ENCODE data around the gene CNTN5.

Gene CNTN5

DNA sequence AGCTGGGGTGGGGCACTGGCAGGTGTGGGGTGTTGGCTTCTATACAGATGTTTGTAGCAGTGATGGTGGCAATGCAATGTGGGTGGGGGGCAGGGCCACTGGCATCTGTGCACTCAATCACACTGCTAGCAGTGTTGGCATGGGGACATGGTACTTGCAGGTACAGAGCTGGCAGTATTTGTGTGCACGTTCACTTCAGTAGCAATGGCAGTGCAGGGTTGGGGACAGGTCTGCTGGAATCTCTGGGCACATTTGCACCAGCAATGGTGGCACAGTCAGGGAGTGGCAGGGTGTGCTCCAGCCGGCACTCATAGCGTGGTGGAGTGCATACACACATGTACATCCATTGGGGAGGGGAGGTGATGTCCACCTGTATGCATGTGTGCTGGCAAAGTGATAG is 775.2 kb downstream of the CNTN5 start:
- ATAC-seq: no peak

DNA sequence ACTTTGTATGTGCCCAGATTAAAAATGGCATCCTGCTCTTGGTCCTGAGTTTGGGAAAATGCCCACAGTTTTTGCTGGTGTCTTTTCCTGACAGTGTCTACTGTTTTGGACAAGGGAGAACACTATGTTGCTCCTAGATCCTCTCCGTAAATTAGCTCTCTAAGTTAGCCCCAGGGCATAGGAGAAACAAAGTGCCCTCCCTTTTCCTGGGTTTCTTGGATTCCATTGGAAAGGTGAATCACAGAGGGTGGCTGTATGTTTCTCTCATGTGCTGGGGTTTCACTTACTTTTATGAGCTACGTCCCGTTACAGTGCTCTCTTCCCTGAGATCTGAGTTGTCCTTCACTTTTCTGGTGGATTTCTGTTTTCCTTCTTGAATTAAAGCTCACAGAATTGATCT is 782.8 kb downstream of the CNTN5 start:
- TF ChIP-seq, protein P1, sequence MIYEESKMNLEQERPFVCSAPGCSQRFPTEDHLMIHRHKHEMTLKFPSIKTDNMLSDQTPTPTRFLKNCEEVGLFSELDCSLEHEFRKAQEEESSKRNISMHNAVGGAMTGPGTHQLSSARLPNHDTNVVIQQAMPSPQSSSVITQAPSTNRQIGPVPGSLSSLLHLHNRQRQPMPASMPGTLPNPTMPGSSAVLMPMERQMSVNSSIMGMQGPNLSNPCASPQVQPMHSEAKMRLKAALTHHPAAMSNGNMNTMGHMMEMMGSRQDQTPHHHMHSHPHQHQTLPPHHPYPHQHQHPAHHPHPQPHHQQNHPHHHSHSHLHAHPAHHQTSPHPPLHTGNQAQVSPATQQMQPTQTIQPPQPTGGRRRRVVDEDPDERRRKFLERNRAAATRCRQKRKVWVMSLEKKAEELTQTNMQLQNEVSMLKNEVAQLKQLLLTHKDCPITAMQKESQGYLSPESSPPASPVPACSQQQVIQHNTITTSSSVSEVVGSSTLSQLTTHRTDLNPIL (CRISPR knock-in tag; IDR thresholded peaks at IDR 0.05; ENCODE audit: low read depth): no peak
- TF ChIP-seq, protein P2, sequence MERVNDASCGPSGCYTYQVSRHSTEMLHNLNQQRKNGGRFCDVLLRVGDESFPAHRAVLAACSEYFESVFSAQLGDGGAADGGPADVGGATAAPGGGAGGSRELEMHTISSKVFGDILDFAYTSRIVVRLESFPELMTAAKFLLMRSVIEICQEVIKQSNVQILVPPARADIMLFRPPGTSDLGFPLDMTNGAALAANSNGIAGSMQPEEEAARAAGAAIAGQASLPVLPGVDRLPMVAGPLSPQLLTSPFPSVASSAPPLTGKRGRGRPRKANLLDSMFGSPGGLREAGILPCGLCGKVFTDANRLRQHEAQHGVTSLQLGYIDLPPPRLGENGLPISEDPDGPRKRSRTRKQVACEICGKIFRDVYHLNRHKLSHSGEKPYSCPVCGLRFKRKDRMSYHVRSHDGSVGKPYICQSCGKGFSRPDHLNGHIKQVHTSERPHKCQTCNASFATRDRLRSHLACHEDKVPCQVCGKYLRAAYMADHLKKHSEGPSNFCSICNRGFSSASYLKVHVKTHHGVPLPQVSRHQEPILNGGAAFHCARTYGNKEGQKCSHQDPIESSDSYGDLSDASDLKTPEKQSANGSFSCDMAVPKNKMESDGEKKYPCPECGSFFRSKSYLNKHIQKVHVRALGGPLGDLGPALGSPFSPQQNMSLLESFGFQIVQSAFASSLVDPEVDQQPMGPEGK (CRISPR knock-in tag; IDR thresholded peaks at IDR 0.05; ENCODE audit: borderline replicate concordance): no peak
- TF ChIP-seq TOX (CRISPR knock-in tag; IDR thresholded peaks at IDR 0.05; ENCODE audit: borderline replicate concordance) (no peak), ZC3H10 (CRISPR knock-in tag; IDR thresholded peaks at IDR 0.05) (no peak), ARNTL (CRISPR knock-in tag; IDR thresholded peaks at IDR 0.05; ENCODE audit: borderline replicate concordance, low read depth) (no peak), TCF4 (CRISPR knock-in tag; IDR thresholded peaks at IDR 0.05; ENCODE audit: borderline replicate concordance) (no peak), ISL1 (CRISPR knock-in tag; IDR thresholded peaks at IDR 0.05) (no peak), ZNF8 (CRISPR knock-in tag; IDR thresholded peaks at IDR 0.05) (no peak), ESRRG (CRISPR knock-in tag; IDR thresholded peaks at IDR 0.05) (no peak), RARB (CRISPR knock-in tag; IDR thresholded peaks at IDR 0.05) (no peak)
- TF ChIP-seq, protein P3, sequence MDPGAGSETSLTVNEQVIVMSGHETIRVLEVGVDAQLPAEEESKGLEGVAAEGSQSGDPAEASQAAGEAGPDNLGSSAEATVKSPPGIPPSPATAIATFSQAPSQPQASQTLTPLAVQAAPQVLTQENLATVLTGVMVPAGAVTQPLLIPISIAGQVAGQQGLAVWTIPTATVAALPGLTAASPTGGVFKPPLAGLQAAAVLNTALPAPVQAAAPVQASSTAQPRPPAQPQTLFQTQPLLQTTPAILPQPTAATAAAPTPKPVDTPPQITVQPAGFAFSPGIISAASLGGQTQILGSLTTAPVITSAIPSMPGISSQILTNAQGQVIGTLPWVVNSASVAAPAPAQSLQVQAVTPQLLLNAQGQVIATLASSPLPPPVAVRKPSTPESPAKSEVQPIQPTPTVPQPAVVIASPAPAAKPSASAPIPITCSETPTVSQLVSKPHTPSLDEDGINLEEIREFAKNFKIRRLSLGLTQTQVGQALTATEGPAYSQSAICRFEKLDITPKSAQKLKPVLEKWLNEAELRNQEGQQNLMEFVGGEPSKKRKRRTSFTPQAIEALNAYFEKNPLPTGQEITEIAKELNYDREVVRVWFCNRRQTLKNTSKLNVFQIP (CRISPR knock-in tag; IDR thresholded peaks at IDR 0.05; ENCODE audit: borderline replicate concordance, low read depth): no peak
- no peak for ATAC-seq

More for the DNA sequence above, 775.2 kb downstream of the CNTN5 start:
- TF ChIP-seq ZNF70 (CRISPR knock-in tag; IDR thresholded peaks at IDR 0.05): no peak
- no peak for TF ChIP-seq PPARA (CRISPR knock-in tag; IDR thresholded peaks at IDR 0.05; ENCODE audit: borderline replicate concordance)
- TF ChIP-seq RARB (CRISPR knock-in tag; IDR thresholded peaks at IDR 0.05): no peak
- TF ChIP-seq, protein P4, sequence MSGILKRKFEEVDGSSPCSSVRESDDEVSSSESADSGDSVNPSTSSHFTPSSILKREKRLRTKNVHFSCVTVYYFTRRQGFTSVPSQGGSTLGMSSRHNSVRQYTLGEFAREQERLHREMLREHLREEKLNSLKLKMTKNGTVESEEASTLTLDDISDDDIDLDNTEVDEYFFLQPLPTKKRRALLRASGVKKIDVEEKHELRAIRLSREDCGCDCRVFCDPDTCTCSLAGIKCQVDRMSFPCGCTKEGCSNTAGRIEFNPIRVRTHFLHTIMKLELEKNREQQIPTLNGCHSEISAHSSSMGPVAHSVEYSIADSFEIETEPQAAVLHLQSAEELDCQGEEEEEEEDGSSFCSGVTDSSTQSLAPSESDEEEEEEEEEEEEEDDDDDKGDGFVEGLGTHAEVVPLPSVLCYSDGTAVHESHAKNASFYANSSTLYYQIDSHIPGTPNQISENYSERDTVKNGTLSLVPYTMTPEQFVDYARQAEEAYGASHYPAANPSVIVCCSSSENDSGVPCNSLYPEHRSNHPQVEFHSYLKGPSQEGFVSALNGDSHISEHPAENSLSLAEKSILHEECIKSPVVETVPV (CRISPR knock-in tag; IDR thresholded peaks at IDR 0.05): no peak
- no peak for TF ChIP-seq ISL1 (CRISPR knock-in tag; IDR thresholded peaks at IDR 0.05)
- TF ChIP-seq BACH2 (CRISPR knock-in tag; IDR thresholded peaks at IDR 0.05; ENCODE audit: borderline replicate concordance): no peak
- TF ChIP-seq ZFP30 (CRISPR knock-in tag; IDR thresholded peaks at IDR 0.05): no peak
- no peak for TF ChIP-seq ARNTL (CRISPR knock-in tag; IDR thresholded peaks at IDR 0.05; ENCODE audit: borderline replicate concordance, low read depth)
- TF ChIP-seq ZFP3 (CRISPR knock-in tag; IDR thresholded peaks at IDR 0.05): no peak
- TF ChIP-seq, protein P3 (CRISPR knock-in tag; IDR thresholded peaks at IDR 0.05; ENCODE audit: borderline replicate concordance, low read depth): no peak
- no peak for TF ChIP-seq GLIS3 (CRISPR knock-in tag; IDR thresholded peaks at IDR 0.05)
- no peak for TF ChIP-seq OSR1 (CRISPR knock-in tag; IDR thresholded peaks at IDR 0.05)
- TF ChIP-seq TCF4 (CRISPR knock-in tag; IDR thresholded peaks at IDR 0.05; ENCODE audit: borderline replicate concordance): no peak
- TF ChIP-seq SNAI2 (CRISPR knock-in tag; IDR thresholded peaks at IDR 0.05): no peak
- TF ChIP-seq, protein P1 (CRISPR knock-in tag; IDR thresholded peaks at IDR 0.05; ENCODE audit: low read depth): no peak

DNA sequence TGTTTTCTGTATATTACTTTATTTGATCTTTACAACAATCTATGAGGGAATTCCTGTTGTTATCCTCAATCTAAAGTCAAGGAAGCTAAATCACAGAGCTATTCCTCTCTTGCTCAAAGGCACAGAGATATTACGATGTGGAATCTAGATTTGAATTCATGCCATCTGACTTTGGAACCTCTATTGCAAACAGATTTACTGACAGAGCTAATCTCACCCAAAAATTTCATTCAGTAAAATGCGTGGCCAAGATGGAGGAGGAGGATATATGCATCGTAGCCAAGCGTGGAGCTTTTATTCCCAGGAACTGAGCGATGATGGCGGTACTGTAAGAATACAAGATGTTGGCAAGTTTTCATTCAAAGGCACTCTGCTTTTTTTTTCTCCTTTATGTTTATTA is 791.8 kb downstream of the CNTN5 start:
- no peak for TF ChIP-seq ZFP3 (CRISPR knock-in tag; IDR thresholded peaks at IDR 0.05)
- no peak for TF ChIP-seq ARNTL (CRISPR knock-in tag; IDR thresholded peaks at IDR 0.05; ENCODE audit: borderline replicate concordance, low read depth)
- TF ChIP-seq RARB (CRISPR knock-in tag; IDR thresholded peaks at IDR 0.05): no peak
- TF ChIP-seq TCF4 (CRISPR knock-in tag; IDR thresholded peaks at IDR 0.05; ENCODE audit: borderline replicate concordance): no peak
- TF ChIP-seq ISL1 (CRISPR knock-in tag; IDR thresholded peaks at IDR 0.05): no peak
- no peak for TF ChIP-seq GLIS3 (CRISPR knock-in tag; IDR thresholded peaks at IDR 0.05)
- no peak for TF ChIP-seq OSR1 (CRISPR knock-in tag; IDR thresholded peaks at IDR 0.05)
- TF ChIP-seq BACH2 (CRISPR knock-in tag; IDR thresholded peaks at IDR 0.05; ENCODE audit: borderline replicate concordance): no peak
- no peak for TF ChIP-seq SNAI2 (CRISPR knock-in tag; IDR thresholded peaks at IDR 0.05)
- no peak for TF ChIP-seq ZFP30 (CRISPR knock-in tag; IDR thresholded peaks at IDR 0.05)
- no peak for TF ChIP-seq PPARA (CRISPR knock-in tag; IDR thresholded peaks at IDR 0.05; ENCODE audit: borderline replicate concordance)
- no peak for TF ChIP-seq ZNF70 (CRISPR knock-in tag; IDR thresholded peaks at IDR 0.05)
- no peak for ATAC-seq

Measured in SK-N-SH treated with all-trans-retinoic acid at 6 μM for 48 hours (cell line).